Endothelial cell of umbilical vein (primary cell): Measurements from ENCODE around the gene POU3F1. TPM values are rescaled to one million over a fixed set of nuclear protein-coding genes. Genes with fewer than 3 reads are reported as not detected.

Source experiments
- BruUV-seq: library from RNA; stranded (reverse); fragments of 400-500 nt; replicated peaks from 2 replicates; lab custom pipeline; 2021; lab: Mats Ljungman, UMichigan
- CTCF ChIA-PET: fragments of 300-600, 350-600 bp; sonication (Branson Sonifier 250); formaldehyde crosslinking; loops from one replicate; lab custom pipeline; 2021; ENCODE audit warnings: antibody characterized with exemption, inconsistent platforms; lab: Charles Lee
- POLR2A ChIA-PET: fragments of 300-600, 350-600 bp; sonication (Branson Sonifier 250); formaldehyde crosslinking; loops from one replicate; lab custom pipeline; 2021; ENCODE audit warnings: antibody characterized with exemption, inconsistent platforms; lab: Charles Lee
- DNase-seq: peaks from one replicate; pipeline ENCODE4 v3.0.0-alpha.2; 2011; ENCODE audit warnings: low read depth, low spot score
- FAIRE-seq: peaks from 2 replicates; lab custom pipeline; 2011; peaks lifted over from hg19 to GRCh38; lab: Jason Lieb, UNC
- H2AFZ ChIP-seq: 2 replicates; pipeline ENCODE4 v1.6.0; 2012; ENCODE audit warnings: low read depth, low read length, control low read depth, inconsistent platforms
- H3K27ac ChIP-seq: 2 replicates; pipeline ENCODE4 v1.5.1; 2011; ENCODE audit warnings: low read depth, mild to moderate bottlenecking, control low read depth, low read length, moderate library complexity; ENCODE audit not compliant: insufficient read depth
- H3K27me3 ChIP-seq, 2 experiments: 2 replicates each; pipeline versions ENCODE4 v1.6.0 to v1.6.1; 2011; ENCODE audit warnings: low read length in 2 of 2, mixed read lengths in 1 of 2; ENCODE audit not compliant: control insufficient read depth in 2 of 2, insufficient read depth in 2 of 2
- H3K36me3 ChIP-seq, 2 experiments: 2 replicates in 1 of 2; 3 replicates in 1 of 2; pipeline ENCODE4 v1.5.1; 2011; ENCODE audit warnings: low read length in 2 of 2, mild to moderate bottlenecking in 1 of 2, moderate library complexity in 1 of 2; ENCODE audit not compliant: control insufficient read depth in 2 of 2, insufficient read depth in 2 of 2; ENCODE audit errors: extremely low read depth in 1 of 2
- H3K4me1 ChIP-seq: 3 replicates; pipeline ENCODE4 v1.5.1; 2011; ENCODE audit warnings: mild to moderate bottlenecking, low read length; ENCODE audit not compliant: control insufficient read depth, insufficient read depth; ENCODE audit errors: extremely low read depth
- H3K4me2 ChIP-seq: 2 replicates; pipeline ENCODE4 v1.6.1; 2011; ENCODE audit warnings: low read length, control low read depth, mixed read lengths; ENCODE audit not compliant: insufficient read depth
- H3K4me3 ChIP-seq, 3 experiments: fragments of 200-600 bp in 1 of 3; sonication (generic), shearing (Covaris generic) in 1 of 3; replicated peaks in 1 of 3; 2 replicates each; pipeline ENCODE4 v1.5.1; 2011 to 2016; ENCODE audit warnings: control low read depth in 3 of 3, low read length in 3 of 3, mild to moderate bottlenecking in 2 of 3, inconsistent platforms in 1 of 3, low read depth in 1 of 3, moderate library complexity in 1 of 3; ENCODE audit not compliant: insufficient read depth in 1 of 3
- H3K79me2 ChIP-seq: 2 replicates; pipeline ENCODE4 v1.6.0; 2012; ENCODE audit warnings: low read length, inconsistent platforms; ENCODE audit not compliant: control insufficient read depth, insufficient read depth
- H3K9ac ChIP-seq: replicated peaks from 2 replicates; pipeline ENCODE3; 2011; ENCODE audit warnings: low read length, control low read depth; ENCODE audit not compliant: insufficient read depth; ENCODE audit errors: extremely low read depth
- H3K9me1 ChIP-seq: replicated peaks from 3 replicates; pipeline ENCODE4 v1.6.0; 2011; ENCODE audit warnings: mild to moderate bottlenecking, low read length; ENCODE audit not compliant: control insufficient read depth, insufficient read depth; ENCODE audit errors: extremely low read depth
- H3K9me3 ChIP-seq: replicated peaks from 2 replicates; pipeline ENCODE4 v1.5.1; 2012; ENCODE audit warnings: low read length, inconsistent platforms; ENCODE audit not compliant: control insufficient read depth, insufficient read depth
- H4K20me1 ChIP-seq: replicated peaks from 2 replicates; pipeline ENCODE3; 2011; ENCODE audit warnings: mild to moderate bottlenecking, low read length; ENCODE audit not compliant: control insufficient read depth, insufficient read depth; ENCODE audit errors: extremely low read depth
- FOS ChIP-seq: IDR thresholded peaks from 2 replicates; pipeline ENCODE4 v1.6.1; 2011; ENCODE audit warnings: mild to moderate bottlenecking, low read length, moderate library complexity, borderline replicate concordance; ENCODE audit not compliant: insufficient read depth
- JUN ChIP-seq: IDR thresholded peaks from 2 replicates; pipeline ENCODE4 v1.6.1; 2011; ENCODE audit warnings: borderline replicate concordance, low read depth; ENCODE audit not compliant: insufficient read length, insufficient read depth
- MYC ChIP-seq: IDR thresholded peaks from one replicate; pipeline ENCODE4 v1.6.1; 2011; ENCODE audit warnings: mild to moderate bottlenecking, low read depth, low read length
- POLR2AphosphoS5 ChIP-seq: IDR thresholded peaks from 2 replicates; pipeline ENCODE4 v1.6.1; 2012; ENCODE audit warnings: low read depth, mild to moderate bottlenecking, control low read depth, low read length, moderate library complexity; ENCODE audit not compliant: insufficient read depth
- dilution Hi-C: fragments of 300-500 bp; cut with MboI; formaldehyde crosslinking; loops from one replicate; pipeline ENCODE4 v1.15.0; 2019; ENCODE audit warnings: low sequenced_read_pairs; ENCODE audit not compliant: extremely low pct_ligation_motif_present
- intact Hi-C: fragments of 100-400 bp; cut with micrococcal nuclease; formaldehyde crosslinking; loops from one replicate; pipeline ENCODE4 v1.10.0; 2022
- polyA plus RNA-seq, 4 experiments: library from polyadenylated mRNA; depleted of rRNA in 3 of 4; stranded (reverse) in 3 of 4; unstranded in 1 of 4; fragments of >200 nt; gene quantifications; 2 replicates each; pipeline versions ENCODE4 v1.2.1 to v1.2.3, GENCODE V29; 2011 to 2012; ENCODE audit warnings: missing spikeins in 1 of 4
- total RNA-seq: library from RNA; stranded (reverse); gene quantifications from 2 replicates; pipeline ENCODE4 v1.2.3, GENCODE V29; 2021
- TF ChIP-seq, protein P1 (sequence below): IDR thresholded peaks from 2 replicates; pipeline ENCODE4 v1.6.1; 2011; ENCODE audit not compliant: insufficient read depth, insufficient read length
- TF ChIP-seq, protein P2 (sequence below), 2 donors: IDR thresholded peaks; 1 replicate in 1 of 2; 2 replicates in 1 of 2; pipeline ENCODE4 v1.5.1; 2011; ENCODE audit warnings: low read length in 2 of 2, mild to moderate bottlenecking in 2 of 2, moderate library complexity in 2 of 2, control low read depth in 1 of 2, inconsistent platforms in 1 of 2, low read depth in 1 of 2; ENCODE audit not compliant: insufficient read depth in 1 of 2; ENCODE audit errors: extremely low read depth in 1 of 2

The POU3F1 gene
- total and polyA plus RNA-seq, 2 donors (not counting 3 experiments of a cell fraction or from before 2014, with no cell fraction given) = not detected

DNA sequence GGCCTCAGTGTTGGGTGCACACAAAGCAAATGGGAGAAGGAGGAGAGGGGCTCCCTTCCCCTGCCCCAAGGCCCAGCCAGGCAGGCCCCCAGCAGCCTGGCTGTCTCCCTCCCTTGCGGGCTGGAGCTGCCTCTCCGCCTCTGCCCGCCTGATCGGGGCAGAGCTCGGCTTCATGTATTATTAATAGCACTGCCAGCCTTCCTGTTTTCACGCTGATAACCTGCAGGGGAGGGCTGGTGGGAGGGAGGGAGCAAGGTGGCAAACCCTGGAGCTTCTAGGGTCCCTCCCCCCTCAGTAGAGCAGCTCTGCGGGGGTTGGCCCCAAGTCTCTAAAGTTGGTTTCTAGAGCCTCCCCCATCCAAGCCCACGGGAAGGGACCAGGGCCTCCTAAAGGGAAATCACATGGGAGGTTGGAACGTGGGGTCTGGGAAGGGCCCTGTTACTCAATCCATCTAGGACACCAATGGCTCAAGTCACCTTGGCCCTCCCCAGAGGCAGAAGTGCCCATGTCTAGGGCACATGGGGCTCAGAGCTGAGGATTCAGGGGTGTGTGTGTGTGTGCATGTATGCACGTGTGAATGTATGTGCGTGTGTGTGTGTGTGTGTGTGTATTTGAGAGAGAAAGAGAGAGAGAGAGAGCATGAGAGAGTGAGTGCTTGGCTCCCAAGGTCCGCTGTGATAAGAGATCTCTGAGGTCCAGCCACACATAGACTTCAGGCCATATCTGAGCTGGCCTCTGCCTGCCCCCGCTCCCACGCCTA is 21.8 kb upstream of the POU3F1 start:
- Histone ChIP-seq H3K4me3 (no peak overlapping the region), H4K20me1 (no peaks in the 10 kb centered on the region), H3K79me2 (no peaks in the 10 kb centered on the region), H3K36me3 (no peaks in the 10 kb centered on the region), H3K4me1 (no peaks in the 10 kb centered on the region), H3K4me2 (no peak overlapping the region), H3K9me1 (no peaks in the 10 kb centered on the region), H3K27me3 (peaks cover 7 to 8% of the 10 kb centered on the region in 2 experiments), H3K9ac (no peak overlapping the region), H3K27ac (no peak overlapping the region), H2AFZ (no peak overlapping the region), H3K9me3 (no peaks in the 10 kb centered on the region)
- intact Hi-C loops (no loop called here), dilution Hi-C loops (no loop called here)
- TF ChIP-seq MYC = no peak
- TF ChIP-seq JUN = no peak
- TF ChIP-seq, protein P1, sequence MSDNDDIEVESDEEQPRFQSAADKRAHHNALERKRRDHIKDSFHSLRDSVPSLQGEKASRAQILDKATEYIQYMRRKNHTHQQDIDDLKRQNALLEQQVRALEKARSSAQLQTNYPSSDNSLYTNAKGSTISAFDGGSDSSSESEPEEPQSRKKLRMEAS = no peak
- no peak for TF ChIP-seq FOS
- no peak for TF ChIP-seq POLR2AphosphoS5
- TF ChIP-seq, protein P2, sequence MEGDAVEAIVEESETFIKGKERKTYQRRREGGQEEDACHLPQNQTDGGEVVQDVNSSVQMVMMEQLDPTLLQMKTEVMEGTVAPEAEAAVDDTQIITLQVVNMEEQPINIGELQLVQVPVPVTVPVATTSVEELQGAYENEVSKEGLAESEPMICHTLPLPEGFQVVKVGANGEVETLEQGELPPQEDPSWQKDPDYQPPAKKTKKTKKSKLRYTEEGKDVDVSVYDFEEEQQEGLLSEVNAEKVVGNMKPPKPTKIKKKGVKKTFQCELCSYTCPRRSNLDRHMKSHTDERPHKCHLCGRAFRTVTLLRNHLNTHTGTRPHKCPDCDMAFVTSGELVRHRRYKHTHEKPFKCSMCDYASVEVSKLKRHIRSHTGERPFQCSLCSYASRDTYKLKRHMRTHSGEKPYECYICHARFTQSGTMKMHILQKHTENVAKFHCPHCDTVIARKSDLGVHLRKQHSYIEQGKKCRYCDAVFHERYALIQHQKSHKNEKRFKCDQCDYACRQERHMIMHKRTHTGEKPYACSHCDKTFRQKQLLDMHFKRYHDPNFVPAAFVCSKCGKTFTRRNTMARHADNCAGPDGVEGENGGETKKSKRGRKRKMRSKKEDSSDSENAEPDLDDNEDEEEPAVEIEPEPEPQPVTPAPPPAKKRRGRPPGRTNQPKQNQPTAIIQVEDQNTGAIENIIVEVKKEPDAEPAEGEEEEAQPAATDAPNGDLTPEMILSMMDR (IDR thresholded peaks at IDR 0.05; ENCODE audit: extremely low read depth in 1 of 2, insufficient read depth in 1 of 2, low read depth in 1 of 2, low read length in 2 of 2) = no peak
- ChIA-PET CTCF (interaction anchor here (1.4 kb wide), 1 partner anchor 11 kb away, joined by 4 read pairs; no protein-coding TSS in a partner anchor), POLR2A (no interaction called here)
- no TSS peak for BruUV-seq
- FAIRE-seq (no peak), DNase-seq (no peak)
